ENCODE data around the gene MYCBP2.
"Not testable (repeated sequence)": the region's sequence is repeated elsewhere in the genome, so short reads cannot be mapped to it uniquely, and the experiment has no call there.

The MYCBP2 gene

GRCh38 chr13:77333594-77333993, 6.7 kb upstream of the MYCBP2 start:
- DNase-seq = no peak

- DNase-seq = no peak
These were observed 4.5 kb upstream of the MYCBP2 start for GRCh38 chr13:77331421-77331820.

- DNase-seq = peak; percentile 24
These were observed 3.2 kb upstream of the MYCBP2 start for GRCh38 chr13:77329911-77330584.

GRCh38 chr13:77329133-77329910, 2.4 kb upstream of the MYCBP2 start:
- peak; percentile 86 for DNase-seq

- DNase-seq = no peak
These were observed 1.9 kb upstream of the MYCBP2 start for GRCh38 chr13:77328819-77329132.

GRCh38 chr13:77325371-77325980, 1.4 kb downstream of the MYCBP2 start:
- DNase-seq = no peak

GRCh38 chr13:77323858-77324257, 3.0 kb downstream of the MYCBP2 start:
- DNase-seq = no peak

GRCh38 chr13:77319536-77319935, 7.4 kb downstream of the MYCBP2 start:
- no peak for DNase-seq

GRCh38 chr13:77318741-77319140, 8.2 kb downstream of the MYCBP2 start:
- DNase-seq = no peak

GRCh38 chr13:77316430-77316829, 10.5 kb downstream of the MYCBP2 start:
- no peak for DNase-seq

GRCh38 chr13:77315509-77315908, 11.4 kb downstream of the MYCBP2 start:
- not testable (repeated sequence) for DNase-seq

GRCh38 chr13:77313923-77314322, 13.0 kb downstream of the MYCBP2 start:
- no peak for DNase-seq

- DNase-seq = no peak
These were observed 14.6 kb downstream of the MYCBP2 start for GRCh38 chr13:77312311-77312710.

- no peak for DNase-seq
These were observed 16.2 kb downstream of the MYCBP2 start for GRCh38 chr13:77310579-77311279.

GRCh38 chr13:77310161-77310560, 16.7 kb downstream of the MYCBP2 start:
- DNase-seq = no peak

- no peak for DNase-seq
These were observed 17.6 kb downstream of the MYCBP2 start for GRCh38 chr13:77309254-77309653.

- DNase-seq = no peak
These were observed 20.4 kb downstream of the MYCBP2 start for GRCh38 chr13:77306458-77306857.

GRCh38 chr13:77305266-77305665, 21.6 kb downstream of the MYCBP2 start:
- DNase-seq = no peak

- no peak for DNase-seq
These were observed 26.5 kb downstream of the MYCBP2 start for GRCh38 chr13:77300176-77301037.

- DNase-seq = no peak
These were observed 27.3 kb downstream of the MYCBP2 start for GRCh38 chr13:77299587-77299986.

- no peak for DNase-seq
These were observed 28.5 kb downstream of the MYCBP2 start for GRCh38 chr13:77298426-77298825.

GRCh38 chr13:77291774-77292173, 35.1 kb downstream of the MYCBP2 start:
- no peak for DNase-seq

- DNase-seq = no peak
These were observed 36.6 kb downstream of the MYCBP2 start for GRCh38 chr13:77290342-77290741.
